Activated CD4-positive, alpha-beta T cell treated with anti-CD3 and anti-CD28 coated beads for 1 hour (primary cell): ENCODE data around the gene ASL.
"Not testable (repeated sequence)": the region's sequence is repeated elsewhere in the genome, so short reads cannot be mapped to it uniquely, and the experiment has no call there.

Experiments
- DNase-seq: peaks from one replicate; pipeline ENCODE4 v3.0.0-alpha.2; 2020

The ASL gene

DNA sequence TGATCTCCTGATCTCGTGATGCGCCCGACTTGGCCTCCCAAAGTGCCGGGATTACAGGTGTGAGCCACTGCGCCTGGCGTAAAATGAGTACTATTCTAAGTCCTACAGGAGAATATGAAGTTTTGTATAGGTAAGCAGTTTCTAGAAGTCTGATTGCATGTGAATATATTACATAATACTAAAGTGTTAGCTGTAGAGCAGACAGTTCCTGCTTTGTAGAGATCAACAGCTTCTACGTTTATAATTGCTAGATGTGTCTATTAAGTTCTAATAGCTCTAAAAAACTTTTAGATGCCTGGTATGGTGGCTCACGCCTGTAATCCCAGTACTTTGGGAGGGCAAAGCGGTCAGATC, 47.5 kb downstream of the ASL start:
- DNase-seq = no peak

DNA sequence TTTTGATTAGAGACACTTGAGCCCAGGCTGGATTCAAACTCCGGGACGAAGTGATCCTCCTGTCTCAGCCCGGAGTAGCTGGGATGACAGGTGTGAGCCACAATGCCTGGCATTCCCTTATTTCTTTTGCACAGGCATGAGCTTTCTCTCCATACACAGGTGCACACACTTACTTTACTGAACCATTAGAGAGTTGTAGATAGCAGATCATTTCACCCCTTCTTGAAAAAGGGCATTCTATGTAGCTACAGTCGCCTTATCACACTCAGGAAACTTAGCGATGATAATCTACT, 48.9 kb downstream of the ASL start:
- not testable (repeated sequence) for DNase-seq

DNA sequence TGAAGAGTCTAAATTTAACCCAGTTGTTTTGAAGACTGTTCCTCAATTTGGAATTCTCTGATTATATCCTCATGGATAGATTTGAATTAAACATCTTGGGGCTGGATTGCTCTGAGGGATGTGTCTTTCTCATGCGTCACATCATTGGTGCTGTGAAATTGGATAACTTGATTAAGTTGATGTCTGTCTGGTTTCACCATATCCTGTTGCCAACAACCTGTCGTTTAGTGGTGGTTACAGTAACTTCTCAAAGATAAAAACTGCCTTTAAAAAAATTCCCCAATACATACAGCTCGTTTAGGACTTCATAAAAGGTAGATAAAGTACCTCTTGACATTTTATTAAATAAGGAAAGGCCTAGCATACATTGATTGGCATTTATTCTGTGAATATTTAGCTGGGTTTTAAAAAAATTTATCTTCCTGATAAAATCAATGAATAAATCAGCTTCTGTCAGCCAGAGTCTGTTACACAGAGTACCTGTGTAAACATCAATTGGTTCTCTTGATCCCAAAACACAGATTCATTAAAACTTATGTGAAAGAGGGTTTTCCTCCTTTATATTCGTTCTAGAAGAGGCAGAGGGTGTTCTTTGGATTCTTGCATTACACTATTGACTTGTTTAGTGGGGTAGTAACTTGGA, 49.6 kb downstream of the ASL start:
- DNase-seq = no peak

DNA sequence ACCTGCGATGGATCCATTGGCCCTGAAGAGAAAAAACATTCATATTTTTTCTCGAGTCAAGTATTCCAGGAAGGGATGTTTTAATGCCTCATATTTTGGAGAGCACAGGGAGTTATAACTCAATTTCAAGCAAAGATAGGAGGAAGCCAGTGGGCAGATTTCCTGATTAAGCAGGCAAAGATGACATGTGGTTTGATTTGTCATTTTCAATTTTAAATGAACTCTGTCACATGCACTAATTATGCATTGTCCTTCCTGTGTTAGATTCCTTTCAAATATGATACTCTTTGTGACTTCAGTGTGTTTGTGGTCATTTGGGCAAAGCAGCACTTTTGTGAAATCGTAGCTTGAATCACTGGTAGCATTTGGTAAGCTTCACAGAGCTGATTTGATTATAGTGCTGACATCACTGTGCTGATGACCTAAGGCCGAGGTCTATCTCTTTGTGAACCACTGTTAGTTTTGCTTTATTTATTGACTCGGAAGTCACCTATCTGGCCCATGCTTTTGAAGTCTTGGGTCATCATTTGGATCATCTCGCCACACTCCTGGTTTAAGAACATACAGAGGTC, 50.2 kb downstream of the ASL start:
- not testable (repeated sequence) for DNase-seq

DNA sequence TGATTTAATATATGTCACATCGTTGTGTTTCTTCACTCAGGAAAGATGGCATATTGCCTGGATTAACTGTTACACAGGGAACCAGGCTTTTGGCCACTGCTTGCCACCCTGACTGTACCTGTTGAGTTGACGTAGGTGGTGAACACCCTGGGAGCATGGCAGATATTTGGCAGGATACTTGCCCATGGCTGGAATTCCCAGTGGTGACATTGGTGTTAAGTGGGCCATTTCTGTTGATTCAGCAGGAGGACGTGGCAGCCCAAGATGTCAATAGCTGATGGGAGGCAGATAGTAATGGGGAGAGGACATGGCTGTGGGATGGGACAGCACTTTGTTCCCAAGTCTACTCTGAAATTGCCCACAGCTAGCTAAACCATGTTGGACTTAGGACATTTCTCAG, 51.6 kb downstream of the ASL start:
- DNase-seq = not testable (repeated sequence)

DNA sequence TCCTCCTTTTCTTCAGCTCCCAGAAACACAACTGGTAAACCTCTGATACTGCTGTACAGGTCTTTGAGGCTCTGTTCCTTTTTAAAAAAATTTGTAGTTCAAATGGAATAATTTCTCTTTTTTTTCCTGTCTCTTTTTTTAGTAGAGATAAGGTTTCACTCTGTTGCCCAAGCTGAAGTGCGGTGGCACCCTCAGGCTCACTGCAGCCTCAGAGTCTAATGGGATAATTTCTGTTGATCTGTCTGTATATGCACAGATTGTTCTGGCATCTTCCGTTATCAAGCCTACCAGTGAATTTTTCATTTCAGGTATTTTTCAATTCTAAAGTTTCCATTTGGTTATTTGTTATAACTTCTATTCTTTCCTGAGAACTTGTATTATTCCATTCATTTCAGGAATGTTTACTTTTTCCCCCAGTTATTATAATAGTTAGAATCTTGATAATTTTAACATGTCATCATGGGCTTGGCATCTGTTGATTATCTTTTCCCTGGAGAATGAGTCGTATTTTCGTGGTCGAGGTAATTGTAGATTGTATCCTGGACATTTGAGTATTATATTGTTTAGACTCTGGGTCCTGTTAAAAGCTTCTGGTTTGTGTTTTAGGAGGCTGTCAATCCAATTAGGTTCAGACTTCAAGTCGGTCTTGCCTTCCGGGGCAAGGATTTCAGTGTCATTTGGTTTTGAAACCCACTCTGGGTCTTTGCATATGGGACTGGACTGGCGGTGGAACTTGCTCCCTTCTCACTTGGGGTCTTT, 63.6 kb downstream of the ASL start:
- no peak for DNase-seq

DNA sequence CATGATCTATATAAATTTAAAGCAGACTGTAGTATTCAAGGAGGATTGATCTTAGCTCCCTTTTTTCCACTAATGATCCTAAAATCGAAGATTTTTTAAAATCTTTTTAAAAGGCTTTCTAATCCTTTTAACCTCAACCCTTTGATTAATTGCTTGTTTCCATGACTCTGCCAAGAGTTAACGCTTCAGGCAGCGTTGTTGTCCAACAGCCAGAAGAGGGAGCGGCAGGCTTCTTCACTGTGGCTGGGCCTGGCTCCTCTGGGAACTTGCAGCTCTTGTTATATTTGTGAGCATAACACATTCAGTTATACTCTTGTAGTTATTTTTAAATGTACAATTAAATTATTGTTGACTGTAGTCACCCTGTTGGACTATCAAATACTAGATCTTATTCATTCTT, 65.3 kb downstream of the ASL start:
- DNase-seq = no peak

DNA sequence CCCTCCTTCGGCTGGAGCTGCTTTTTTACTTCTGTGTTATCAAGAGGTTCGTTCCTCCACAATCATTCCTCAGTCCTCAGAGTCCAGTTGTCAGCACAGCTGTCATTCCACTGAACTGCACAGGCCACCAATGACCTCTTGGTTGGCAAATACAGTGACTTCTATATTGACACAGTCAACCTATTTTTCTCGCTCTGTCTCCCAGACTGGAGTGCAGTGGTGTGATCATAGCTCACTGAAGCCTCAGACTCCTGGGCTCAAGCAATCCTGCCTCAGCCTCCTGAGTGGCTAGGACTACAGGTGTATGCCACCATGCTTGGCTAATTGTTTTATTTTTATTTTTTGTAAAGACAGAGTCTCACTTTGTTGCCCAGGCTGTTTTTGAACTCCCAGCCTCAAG, 66.7 kb downstream of the ASL start:
- no peak for DNase-seq

DNA sequence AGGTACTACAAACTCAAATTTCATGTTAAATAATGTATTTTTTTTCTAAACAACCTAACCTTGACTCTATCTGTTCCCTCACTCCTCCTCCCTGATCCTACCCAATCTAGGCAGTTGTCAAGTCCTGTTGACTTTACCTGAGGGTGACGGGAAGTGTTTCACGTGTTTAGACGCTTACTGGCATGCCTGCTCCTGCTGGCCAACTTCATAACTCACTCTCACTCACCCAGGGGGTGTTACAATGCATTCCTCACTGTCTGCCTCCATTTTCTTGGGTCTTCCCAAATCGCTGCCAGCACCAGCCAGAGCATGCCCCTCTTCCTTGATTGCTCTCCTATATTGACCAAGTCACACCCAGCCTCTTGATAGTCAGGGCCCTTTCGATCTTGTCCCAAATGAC, 67.4 kb downstream of the ASL start:
- DNase-seq = no peak
